HEK293 (cell line): ENCODE results near the gene PRPSAP2.

Experiments used
- CTCF ChIA-PET: fragments of 350-600 bp; formaldehyde crosslinking; extraction: SDS; loops from one replicate; lab custom pipeline; 2021; ENCODE audit warnings: antibody characterized with exemption; lab: Yijun Ruan, JAX
- POLR2A ChIA-PET: fragments of 300-600 bp; formaldehyde crosslinking; extraction: SDS; loops from one replicate; lab custom pipeline; 2020; ENCODE audit warnings: antibody characterized with exemption, inconsistent platforms; lab: Yijun Ruan, JAX
- H3K27ac ChIP-seq: fragments of 200-500 bp; sonication (Bioruptor generic); 2 replicates; pipeline ENCODE4 v1.5.1; 2014; ENCODE audit warnings: low read depth, low read length, control low read depth, inconsistent platforms; ENCODE audit errors: extremely low read depth
- H3K36me3 ChIP-seq, 2 experiments: fragments of 200-500 bp in 1 of 2; sonication (Bioruptor generic) in 1 of 2; 1 replicate in 1 of 2; 2 replicates in 1 of 2; pipeline ENCODE4 v1.5.1; 2014 to 2017; ENCODE audit warnings: inconsistent platforms in 2 of 2, low read length in 2 of 2; ENCODE audit not compliant: control insufficient read depth in 2 of 2, insufficient read depth in 1 of 2
- H3K4me1 ChIP-seq: fragments of 200-500 bp; sonication (Bioruptor generic); 2 replicates; pipeline ENCODE4 v1.5.1; 2014; ENCODE audit warnings: mild to moderate bottlenecking, low read length, inconsistent platforms; ENCODE audit not compliant: control insufficient read depth, insufficient read depth
- H3K4me3 ChIP-seq: 2 replicates; pipeline ENCODE4 v1.5.1; 2011; ENCODE audit warnings: low read depth, mild to moderate bottlenecking, control low read depth, low read length, moderate library complexity
- H3K9me3 ChIP-seq: fragments of 200-500 bp; sonication (Bioruptor generic); 2 replicates; pipeline ENCODE4 v1.5.1; 2014; ENCODE audit warnings: low read depth, low read length, inconsistent platforms; ENCODE audit not compliant: control insufficient read depth, insufficient read depth
- GLI2 ChIP-seq: fragments of 450-650 bp; formaldehyde crosslinking; IDR thresholded peaks from 2 replicates; pipeline ENCODE4; 2017; ENCODE audit warnings: missing biosample characterization, missing genetic modification characterization, low read depth, borderline replicate concordance
- GLIS1 ChIP-seq: fragments of 450-650 bp; formaldehyde crosslinking; IDR thresholded peaks from 2 replicates; pipeline ENCODE4 v1.5.1; 2016; ENCODE audit warnings: missing biosample characterization, missing genetic modification characterization
- GLIS2 ChIP-seq: fragments of 450-650 bp; formaldehyde crosslinking; IDR thresholded peaks from 2 replicates; pipeline ENCODE4 v1.5.1; 2016; ENCODE audit warnings: missing biosample characterization, missing genetic modification characterization
- HIC1 ChIP-seq: fragments of 450-650 bp; formaldehyde crosslinking; IDR thresholded peaks from 2 replicates; pipeline ENCODE4 v1.5.1; 2016; ENCODE audit warnings: missing biosample characterization, missing genetic modification characterization
- HOXA7 ChIP-seq: sonication (generic); formaldehyde crosslinking; IDR thresholded peaks from 2 replicates; pipeline ENCODE4 v1.8.1; 2022; ENCODE audit warnings: missing genetic modification reagents, borderline replicate concordance
- IKZF3 ChIP-seq: fragments of 450-650 bp; IDR thresholded peaks from 2 replicates; pipeline ENCODE4 v1.5.0; 2018; ENCODE audit warnings: missing biosample characterization, mild to moderate bottlenecking, missing genetic modification characterization, moderate library complexity
- REST ChIP-seq: fragments of 450-650 bp; formaldehyde crosslinking; IDR thresholded peaks from 2 replicates; pipeline ENCODE4 v1.5.1; 2016; ENCODE audit warnings: missing biosample characterization, missing genetic modification characterization
- SP2 ChIP-seq: fragments of 450-650 bp; formaldehyde crosslinking; IDR thresholded peaks from 2 replicates; pipeline ENCODE4 v1.5.1; 2016; ENCODE audit warnings: missing biosample characterization, missing genetic modification characterization
- YY1 ChIP-seq: fragments of 450-650 bp; formaldehyde crosslinking; IDR thresholded peaks from 2 replicates; pipeline ENCODE4 v1.5.1; 2018; ENCODE audit warnings: missing biosample characterization, missing genetic modification characterization
- ZBTB1 ChIP-seq: fragments of 450-650 bp; formaldehyde crosslinking; IDR thresholded peaks from 2 replicates; pipeline ENCODE4 v1.5.1; 2016; ENCODE audit warnings: missing biosample characterization, missing genetic modification characterization
- ZBTB7A ChIP-seq: fragments of 450-650 bp; formaldehyde crosslinking; IDR thresholded peaks from 2 replicates; pipeline ENCODE4 v1.5.1; 2016; ENCODE audit warnings: low read depth, missing biosample characterization, missing genetic modification characterization
- ZFHX2 ChIP-seq: fragments of 450-650 bp; formaldehyde crosslinking; conservative IDR thresholded peaks from 2 replicates; pipeline ENCODE4 v1.5.1; 2016; ENCODE audit warnings: missing biosample characterization, missing genetic modification characterization
- ZIC2 ChIP-seq: fragments of 450-650 bp; formaldehyde crosslinking; IDR thresholded peaks from 2 replicates; pipeline ENCODE4 v1.5.1; 2016; ENCODE audit warnings: missing biosample characterization, missing genetic modification characterization
- ZNF112 ChIP-seq: fragments of 450-650 bp; formaldehyde crosslinking; IDR thresholded peaks from 2 replicates; pipeline ENCODE4 v1.5.0; 2017; ENCODE audit warnings: missing biosample characterization, missing genetic modification characterization
- ZNF121 ChIP-seq: fragments of 450-650 bp; formaldehyde crosslinking; IDR thresholded peaks from 2 replicates; pipeline ENCODE4 v1.5.1; 2016; ENCODE audit warnings: missing biosample characterization, missing genetic modification characterization
- ZNF335 ChIP-seq: fragments of 450-650 bp; formaldehyde crosslinking; conservative IDR thresholded peaks from 2 replicates; pipeline ENCODE4 v1.5.1; 2016; ENCODE audit warnings: missing biosample characterization, missing genetic modification characterization
- ZNF350 ChIP-seq: fragments of 450-650 bp; formaldehyde crosslinking; IDR thresholded peaks from 2 replicates; pipeline ENCODE4 v1.5.0; 2017; ENCODE audit warnings: missing biosample characterization, mild to moderate bottlenecking, missing genetic modification characterization
- ZNF366 ChIP-seq: fragments of 450-650 bp; formaldehyde crosslinking; conservative IDR thresholded peaks from 2 replicates; pipeline ENCODE4 v1.5.1; 2016; ENCODE audit warnings: missing biosample characterization, missing genetic modification characterization
- ZNF404 ChIP-seq: fragments of 450-650 bp; formaldehyde crosslinking; IDR thresholded peaks from 2 replicates; pipeline ENCODE4 v1.5.1; 2017; ENCODE audit warnings: missing biosample characterization, missing genetic modification characterization
- ZNF423 ChIP-seq: fragments of 450-650 bp; formaldehyde crosslinking; IDR thresholded peaks from 2 replicates; pipeline ENCODE4 v1.5.1; 2016; ENCODE audit warnings: missing biosample characterization, missing genetic modification characterization
- ZNF561 ChIP-seq: fragments of 450-650 bp; IDR thresholded peaks from 2 replicates; pipeline ENCODE4 v1.5.1; 2018; ENCODE audit warnings: missing biosample characterization, missing genetic modification characterization, borderline replicate concordance
- ZNF596 ChIP-seq: fragments of 450-650 bp; IDR thresholded peaks from 2 replicates; pipeline ENCODE4 v1.5.0; 2018; ENCODE audit warnings: missing biosample characterization, mild to moderate bottlenecking, missing genetic modification characterization, moderate library complexity
- ZNF791 ChIP-seq: fragments of 450-650 bp; formaldehyde crosslinking; IDR thresholded peaks from 2 replicates; pipeline ENCODE4 v1.5.1; 2016; ENCODE audit warnings: missing biosample characterization, missing genetic modification characterization
- ZSCAN30 ChIP-seq: fragments of 450-650 bp; IDR thresholded peaks from 2 replicates; pipeline ENCODE4 v1.5.1; 2018; ENCODE audit warnings: missing biosample characterization, mild to moderate bottlenecking, missing genetic modification characterization, moderate library complexity
- TF ChIP-seq, protein P1 (sequence below): fragments of 450-650 bp; formaldehyde crosslinking; IDR thresholded peaks from 2 replicates; pipeline ENCODE4 v1.5.1; 2017; ENCODE audit warnings: missing biosample characterization, missing genetic modification characterization
- TF ChIP-seq, protein P2 (sequence below): fragments of 450-650 bp; formaldehyde crosslinking; IDR thresholded peaks from 2 replicates; pipeline ENCODE4; 2016; ENCODE audit warnings: missing biosample characterization, missing genetic modification characterization

PRPSAP2 gene

DNA sequence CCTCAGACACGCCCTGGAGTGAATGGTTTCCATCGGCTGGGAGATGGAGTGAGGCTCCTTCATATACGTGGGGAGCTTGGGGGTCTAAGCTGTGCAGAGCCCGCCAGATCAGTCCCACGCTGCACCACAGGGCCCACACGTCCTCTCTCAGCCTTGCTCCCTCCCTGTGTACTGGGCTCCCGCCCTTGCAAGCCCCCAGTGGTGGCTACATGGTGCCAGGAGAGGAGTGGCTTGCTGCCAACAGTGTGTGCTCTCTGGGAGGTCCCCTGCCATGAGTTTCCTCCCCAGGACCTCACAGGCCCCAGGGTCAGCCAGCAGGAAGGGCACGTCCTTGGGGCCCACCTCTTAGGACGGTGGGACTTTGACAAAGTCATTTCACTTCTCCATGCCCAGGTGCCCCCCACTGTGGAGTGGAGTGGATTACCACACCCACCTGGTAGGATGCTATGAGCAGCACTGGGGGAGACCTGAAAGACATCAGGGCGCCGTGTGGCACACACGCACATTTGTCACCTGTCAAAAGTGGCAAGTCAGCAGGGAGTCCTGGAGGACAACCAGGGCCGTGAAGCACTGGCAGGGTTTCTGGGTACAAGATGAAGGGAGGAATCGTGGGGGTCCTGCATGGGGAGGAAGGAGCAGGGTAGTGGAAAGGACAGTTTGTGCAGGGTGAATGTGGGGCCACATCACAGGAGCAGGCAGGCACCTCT, 107.8 kb downstream of the PRPSAP2 start:
- Histone ChIP-seq H3K4me1 (peaks cover 11% of the 10 kb centered on the region), H3K9me3 (no peaks in the 10 kb centered on the region), H3K4me3 (no peak overlapping the region), H3K36me3 (no peaks in the 10 kb centered on the region), H3K27ac (no peak overlapping the region)
- ChIA-PET CTCF (no interaction called here), POLR2A (no interaction called here)
- TF ChIP-seq ZNF350 (no peak), SP2 (tag by site-specific recombination) (no peak), ZSCAN30 (tag by site-specific recombination) (no peak), ZNF404 (tag by site-specific recombination) (no peak), GLIS2 (tag by site-specific recombination) (0 out of 2 replicates have a peak, but pooled peaks have one; percentile 46), ZNF366 (tag by site-specific recombination) (no peak), ZIC2 (peak; percentile 99), ZFHX2 (tag by site-specific recombination) (no peak), GLIS1 (peak; percentile 95), ZBTB1 (tag by site-specific recombination) (no peak), ZNF335 (peak; percentile 43), YY1 (tag by site-specific recombination) (no peak), ZNF112 (tag by site-specific recombination) (no peak), ZNF596 (tag by site-specific recombination) (no peak), ZNF791 (no peak), IKZF3 (no peak), ZNF121 (tag by site-specific recombination) (no peak), REST (peak; percentile 46; the same call in 1 of the 2 replicates), GLI2 (tag by site-specific recombination) (no peak)
- TF ChIP-seq, protein P1, sequence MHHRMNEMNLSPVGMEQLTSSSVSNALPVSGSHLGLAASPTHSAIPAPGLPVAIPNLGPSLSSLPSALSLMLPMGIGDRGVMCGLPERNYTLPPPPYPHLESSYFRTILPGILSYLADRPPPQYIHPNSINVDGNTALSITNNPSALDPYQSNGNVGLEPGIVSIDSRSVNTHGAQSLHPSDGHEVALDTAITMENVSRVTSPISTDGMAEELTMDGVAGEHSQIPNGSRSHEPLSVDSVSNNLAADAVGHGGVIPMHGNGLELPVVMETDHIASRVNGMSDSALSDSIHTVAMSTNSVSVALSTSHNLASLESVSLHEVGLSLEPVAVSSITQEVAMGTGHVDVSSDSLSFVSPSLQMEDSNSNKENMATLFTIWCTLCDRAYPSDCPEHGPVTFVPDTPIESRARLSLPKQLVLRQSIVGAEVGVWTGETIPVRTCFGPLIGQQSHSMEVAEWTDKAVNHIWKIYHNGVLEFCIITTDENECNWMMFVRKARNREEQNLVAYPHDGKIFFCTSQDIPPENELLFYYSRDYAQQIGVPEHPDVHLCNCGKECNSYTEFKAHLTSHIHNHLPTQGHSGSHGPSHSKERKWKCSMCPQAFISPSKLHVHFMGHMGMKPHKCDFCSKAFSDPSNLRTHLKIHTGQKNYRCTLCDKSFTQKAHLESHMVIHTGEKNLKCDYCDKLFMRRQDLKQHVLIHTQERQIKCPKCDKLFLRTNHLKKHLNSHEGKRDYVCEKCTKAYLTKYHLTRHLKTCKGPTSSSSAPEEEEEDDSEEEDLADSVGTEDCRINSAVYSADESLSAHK (tag by site-specific recombination): no peak

DNA sequence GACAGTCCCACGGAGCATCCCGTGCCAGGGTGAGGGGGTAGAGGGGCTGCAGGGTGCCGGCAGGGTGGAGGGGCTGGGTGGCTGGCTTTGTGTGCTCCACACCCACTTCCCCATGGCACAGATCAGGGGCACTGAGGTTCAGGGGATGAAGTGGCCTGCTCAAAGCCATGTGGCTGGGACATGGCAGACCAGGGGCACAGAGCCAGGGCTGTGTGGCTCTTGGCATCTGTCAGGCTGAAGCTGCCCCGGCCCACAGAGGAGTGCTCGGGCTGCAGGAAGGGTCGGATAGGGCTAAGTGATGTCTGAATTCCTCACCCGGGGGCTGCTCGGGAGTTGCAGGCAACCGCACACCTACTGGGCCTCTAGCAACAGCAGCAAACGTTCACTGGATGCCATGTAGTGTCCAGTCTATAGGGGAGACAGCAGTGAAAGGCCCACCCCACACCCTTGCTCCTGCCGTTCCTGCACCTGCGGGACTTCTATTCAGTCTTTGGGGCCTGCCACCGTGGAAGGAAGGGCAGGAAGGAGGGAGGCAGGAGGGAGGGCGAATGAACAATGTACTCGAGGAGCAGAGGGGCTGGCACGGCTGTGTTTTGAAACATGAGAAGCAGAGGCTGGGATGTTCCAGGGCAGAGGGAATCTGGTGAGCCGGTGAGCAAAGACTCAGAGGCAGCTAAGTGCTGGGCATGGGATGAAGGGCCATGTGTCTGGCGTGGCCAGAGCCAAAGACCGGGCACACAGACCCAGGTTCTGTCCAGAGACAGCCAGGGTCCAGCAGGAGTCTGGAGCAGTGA, 109.1 kb downstream of the PRPSAP2 start:
- POLR2A ChIA-PET: no interaction called here
- no peaks in the 10 kb centered on the region for H3K9me3 ChIP-seq
- H3K27ac ChIP-seq: no peak overlapping the region
- CTCF ChIA-PET: no interaction called here
- peaks cover 0 to 12% of the 10 kb centered on the region in 2 experiments; a peak in 1 of 3 replicates for H3K36me3 ChIP-seq
- H3K4me1 ChIP-seq: peaks cover 11% of the 10 kb centered on the region
- no peak overlapping the region for H3K4me3 ChIP-seq
- no peak for TF ChIP-seq ZNF404 (tag by site-specific recombination)
- no peak for TF ChIP-seq ZNF423
- TF ChIP-seq, protein P2, sequence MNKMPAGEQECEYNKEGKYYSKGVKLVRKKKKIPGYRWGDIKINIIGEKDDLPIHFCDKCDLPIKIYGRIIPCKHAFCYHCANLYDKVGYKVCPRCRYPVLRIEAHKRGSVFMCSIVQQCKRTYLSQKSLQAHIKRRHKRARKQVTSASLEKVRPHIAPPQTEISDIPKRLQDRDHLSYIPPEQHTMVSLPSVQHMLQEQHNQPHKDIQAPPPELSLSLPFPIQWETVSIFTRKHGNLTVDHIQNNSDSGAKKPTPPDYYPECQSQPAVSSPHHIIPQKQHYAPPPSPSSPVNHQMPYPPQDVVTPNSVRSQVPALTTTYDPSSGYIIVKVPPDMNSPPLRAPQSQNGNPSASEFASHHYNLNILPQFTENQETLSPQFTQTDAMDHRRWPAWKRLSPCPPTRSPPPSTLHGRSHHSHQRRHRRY (tag by site-specific recombination): no peak
- TF ChIP-seq HOXA7: no peak
- no peak for TF ChIP-seq HIC1 (tag by site-specific recombination)
- TF ChIP-seq GLI2 (tag by site-specific recombination): no peak
- no peak for TF ChIP-seq ZBTB7A (tag by site-specific recombination)
- TF ChIP-seq ZNF561 (tag by site-specific recombination): no peak
